Measurements from ENCODE around the gene MIF.
"Not testable (repeated sequence)": the region's sequence is repeated elsewhere in the genome, so short reads cannot be mapped to it uniquely, and the experiment has no call there.

MIF gene

GRCh38 chr22:23904573-23905254 lies 10.5 kb downstream of the MIF start:
- DNase-seq: no peak

GRCh38 chr22:23906641-23907040 lies 12.5 kb downstream of the MIF start:
- no peak for DNase-seq

- DNase-seq: not testable (repeated sequence)
Measured at GRCh38 chr22:23907423-23907822, 13.2 kb downstream of the MIF start.

- DNase-seq: no peak
Measured at GRCh38 chr22:23908587-23909205, 14.5 kb downstream of the MIF start.

- DNase-seq: no peak
Measured at GRCh38 chr22:23909296-23909898, 15.2 kb downstream of the MIF start.

- no peak for DNase-seq
Measured at GRCh38 chr22:23910496-23911190, 16.5 kb downstream of the MIF start.

- no peak for DNase-seq
Measured at GRCh38 chr22:23911318-23911980, 17.3 kb downstream of the MIF start.

GRCh38 chr22:23912293-23912903 lies 18.2 kb downstream of the MIF start:
- DNase-seq: no peak

GRCh38 chr22:23913306-23913660 lies 19.1 kb downstream of the MIF start:
- peak; percentile 46 for DNase-seq

- peak; percentile 99 for DNase-seq
Measured at GRCh38 chr22:23913661-23914353, 19.6 kb downstream of the MIF start.

GRCh38 chr22:23915290-23915689 lies 21.1 kb downstream of the MIF start:
- peak; percentile 13 for DNase-seq

- DNase-seq: not testable (repeated sequence)
Measured at GRCh38 chr22:23920267-23920611, 26.1 kb downstream of the MIF start.

- not testable (repeated sequence) for DNase-seq
Measured at GRCh38 chr22:23921586-23922201, 27.5 kb downstream of the MIF start.

GRCh38 chr22:23922921-23923320 lies 28.7 kb downstream of the MIF start:
- no peak for DNase-seq

- DNase-seq: no peak
Measured at GRCh38 chr22:23925020-23925606, 30.9 kb downstream of the MIF start.

GRCh38 chr22:23926561-23926960 lies 32.4 kb downstream of the MIF start:
- no peak for DNase-seq

- no peak for DNase-seq
Measured at GRCh38 chr22:23938328-23939016, 44.3 kb downstream of the MIF start.

- DNase-seq: no peak
Measured at GRCh38 chr22:23939017-23939357, 44.8 kb downstream of the MIF start.

- not testable (repeated sequence) for DNase-seq
Measured at GRCh38 chr22:23940166-23940565, 46.0 kb downstream of the MIF start.

All from NCI-H2171 treated with DMSO at 0.1 percent for 48 hours (cell line).